DOHH2 (cell line): ENCODE data around the gene DDN.

ENCODE experiments used
- CTCF ChIP-seq: fragments of 200-600 bp; sonication (generic); IDR thresholded peaks from one replicate; pipeline ENCODE4 v1.5.1; 2014; ENCODE audit warnings: antibody characterized with exemption, mild to moderate bottlenecking, low read depth, low read length; ENCODE audit not compliant: poor library complexity, severe bottlenecking
- EZH2phosphoT487 ChIP-seq: fragments of 200-600 bp; sonication (generic); IDR thresholded peaks from 2 replicates; pipeline ENCODE4 v1.6.1; 2017; ENCODE audit warnings: borderline replicate concordance, mild to moderate bottlenecking, antibody characterized with exemption, low read length, moderate library complexity, mixed read lengths

- no peak for TF ChIP-seq CTCF
- TF ChIP-seq EZH2phosphoT487 = no peak
Measured at GRCh38 chr12:48966177-48966895, 32.8 kb downstream of the DDN start.
